GM11168 (cell line): Measurements from ENCODE around the gene PCNP.
"Not testable (repeated sequence)": the region's sequence is repeated elsewhere in the genome, so short reads cannot be mapped to it uniquely, and the experiment has no call there.

Experiments
- in situ Hi-C: fragments of 300-500 bp; cut with MboI; formaldehyde crosslinking; loops from one replicate; pipeline ENCODE4 v1.12.0; 2022; ENCODE audit warnings: low sequenced_read_pairs; ENCODE audit not compliant: unreplicated experiment

Gene PCNP

GRCh38 chr3:101631098-101631796 is 57.3 kb downstream of the PCNP start:
- in situ Hi-C loops, result loop anchor here (10.0 kb wide), 1 partner anchor 556 kb away; no protein-coding TSS in a partner anchor

- in situ Hi-C loops, result loop anchor here (10.0 kb wide), 1 partner anchor 557 kb away; no protein-coding TSS in a partner anchor
These were observed 58.0 kb downstream of the PCNP start for GRCh38 chr3:101631959-101632358.

- in situ Hi-C loops, result loop anchor here (10.0 kb wide), 1 partner anchor 558 kb away; no protein-coding TSS in a partner anchor
These were observed 58.6 kb downstream of the PCNP start for GRCh38 chr3:101632586-101632985.

- in situ Hi-C loops, result loop anchor here (10.0 kb wide), 1 partner anchor 558 kb away; no protein-coding TSS in a partner anchor
These were observed 59.2 kb downstream of the PCNP start for GRCh38 chr3:101633186-101633585.

- in situ Hi-C loops, result loop anchor here (10.0 kb wide), 1 partner anchor 560 kb away; no protein-coding TSS in a partner anchor
These were observed 60.7 kb downstream of the PCNP start for GRCh38 chr3:101634591-101635196.

- in situ Hi-C loops, result loop anchor here (10.0 kb wide), 1 partner anchor 561 kb away; no protein-coding TSS in a partner anchor
These were observed 61.4 kb downstream of the PCNP start for GRCh38 chr3:101635345-101635744.

GRCh38 chr3:101635954-101636798 is 62.2 kb downstream of the PCNP start:
- in situ Hi-C loops, result loop anchor here (10.0 kb wide), 1 partner anchor 561 kb away; no protein-coding TSS in a partner anchor

GRCh38 chr3:101637451-101637850 is 63.5 kb downstream of the PCNP start:
- in situ Hi-C loops, result loop anchor here (10.0 kb wide), 1 partner anchor 563 kb away; no protein-coding TSS in a partner anchor

- in situ Hi-C loops, result loop anchor here (10.0 kb wide), 1 partner anchor 564 kb away; no protein-coding TSS in a partner anchor
These were observed 64.3 kb downstream of the PCNP start for GRCh38 chr3:101638261-101638745.

GRCh38 chr3:101639280-101639963 is 65.4 kb downstream of the PCNP start:
- in situ Hi-C loops, result loop anchor here (10.0 kb wide), 1 partner anchor 565 kb away; no protein-coding TSS in a partner anchor

- in situ Hi-C loops, result no loop called here
These were observed 66.3 kb downstream of the PCNP start for GRCh38 chr3:101640256-101640655.

GRCh38 chr3:101641397-101642115 is 67.6 kb downstream of the PCNP start:
- in situ Hi-C loops, result not testable (repeated sequence)

GRCh38 chr3:101642441-101642840 is 68.5 kb downstream of the PCNP start:
- in situ Hi-C loops, result no loop called here

- in situ Hi-C loops, result no loop called here
These were observed 69.2 kb downstream of the PCNP start for GRCh38 chr3:101643009-101643844.
